ENCODE results near the gene ASPA.

DNA sequence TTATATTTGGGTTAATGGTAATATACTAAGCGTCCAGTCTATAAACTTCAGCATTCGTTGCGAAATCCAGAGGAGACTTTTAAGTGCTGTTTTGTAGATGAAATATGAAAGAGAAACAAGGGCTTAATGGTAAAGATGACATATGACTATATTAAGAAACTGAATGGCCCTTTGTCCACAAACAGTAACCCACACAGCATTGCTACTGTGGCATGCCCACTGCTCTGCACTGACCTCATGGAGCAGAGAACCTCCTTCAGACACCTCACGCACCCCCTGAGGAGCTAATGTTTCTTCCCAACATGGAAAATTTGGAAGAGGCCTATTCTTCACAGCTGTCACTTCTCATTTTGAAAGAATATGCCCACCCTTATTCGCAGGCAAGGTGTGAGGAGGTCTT lies 26.7 kb downstream of the ASPA start:
- TF ChIP-seq, protein P1, sequence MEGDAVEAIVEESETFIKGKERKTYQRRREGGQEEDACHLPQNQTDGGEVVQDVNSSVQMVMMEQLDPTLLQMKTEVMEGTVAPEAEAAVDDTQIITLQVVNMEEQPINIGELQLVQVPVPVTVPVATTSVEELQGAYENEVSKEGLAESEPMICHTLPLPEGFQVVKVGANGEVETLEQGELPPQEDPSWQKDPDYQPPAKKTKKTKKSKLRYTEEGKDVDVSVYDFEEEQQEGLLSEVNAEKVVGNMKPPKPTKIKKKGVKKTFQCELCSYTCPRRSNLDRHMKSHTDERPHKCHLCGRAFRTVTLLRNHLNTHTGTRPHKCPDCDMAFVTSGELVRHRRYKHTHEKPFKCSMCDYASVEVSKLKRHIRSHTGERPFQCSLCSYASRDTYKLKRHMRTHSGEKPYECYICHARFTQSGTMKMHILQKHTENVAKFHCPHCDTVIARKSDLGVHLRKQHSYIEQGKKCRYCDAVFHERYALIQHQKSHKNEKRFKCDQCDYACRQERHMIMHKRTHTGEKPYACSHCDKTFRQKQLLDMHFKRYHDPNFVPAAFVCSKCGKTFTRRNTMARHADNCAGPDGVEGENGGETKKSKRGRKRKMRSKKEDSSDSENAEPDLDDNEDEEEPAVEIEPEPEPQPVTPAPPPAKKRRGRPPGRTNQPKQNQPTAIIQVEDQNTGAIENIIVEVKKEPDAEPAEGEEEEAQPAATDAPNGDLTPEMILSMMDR (IDR thresholded peaks at IDR 0.05; ENCODE audit: low read depth, low read length, poor library complexity, severe bottlenecking): no peak
- no peak for TF ChIP-seq EZH2phosphoT487 (IDR thresholded peaks at IDR 0.05; ENCODE audit: borderline replicate concordance, low read length)
